Measurements from ENCODE around the gene TEDC1. TPM values are rescaled to one million over a fixed set of nuclear protein-coding genes. Genes with fewer than 3 reads are reported as not detected.
A peak's percentile ranks its signal among the peaks of the same experiment; 100 is the strongest.

Gene TEDC1
- total RNA-seq, 2 donors from 2014 or later: 9.1 to 23.8 TPM

DNA sequence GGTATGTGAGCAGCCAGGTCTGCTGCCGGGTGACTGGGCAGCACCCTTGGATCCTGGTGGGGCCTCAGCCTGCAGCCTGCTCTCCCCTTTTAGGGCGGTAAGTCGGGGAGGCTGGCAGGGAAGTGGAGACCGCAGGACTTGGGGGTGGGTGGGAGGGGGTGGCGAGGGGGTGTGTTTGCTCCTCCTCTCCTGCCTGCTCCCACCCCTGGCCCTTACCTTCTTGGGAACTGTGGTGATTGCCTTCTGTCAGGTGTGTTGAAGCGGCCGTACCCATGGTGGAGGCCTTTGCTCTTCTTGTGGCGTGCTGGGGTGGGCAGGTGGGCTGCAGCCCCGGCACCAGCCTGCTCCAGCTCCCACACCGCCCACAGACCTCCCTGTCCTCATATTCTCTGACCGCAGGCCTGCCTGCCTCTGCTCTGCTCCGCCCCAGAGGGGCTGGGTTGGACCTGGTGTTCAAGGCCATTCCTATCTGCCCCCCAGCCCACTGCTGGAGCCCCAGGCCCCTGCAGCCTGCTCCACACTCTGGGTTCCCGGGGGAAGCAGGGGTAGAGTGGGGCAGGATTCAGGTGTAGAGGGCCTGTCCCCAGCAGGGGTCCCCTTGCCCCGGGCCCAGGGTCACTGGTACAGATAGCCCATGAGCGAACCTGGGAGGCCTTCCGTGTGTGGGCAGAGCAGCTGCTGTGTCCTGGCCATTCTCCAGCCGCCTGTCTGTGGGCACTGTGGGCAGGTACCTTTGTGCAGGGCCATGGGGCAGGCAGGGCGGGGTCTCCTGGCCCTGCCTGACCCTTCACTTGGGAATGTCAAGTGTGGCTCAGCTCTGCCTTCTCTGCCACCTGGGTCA lies 5.2 kb downstream of the TEDC1 start:
- Histone ChIP-seq H3K27ac (ENCODE audit: low read depth, low read length) (no peak overlapping the region), H3K36me3 (ENCODE audit: control insufficient read depth, insufficient read depth, low read length) (no peaks in the 10 kb centered on the region), H3K9me3 (ENCODE audit: control insufficient read depth, low read length) (no peaks in the 10 kb centered on the region), H3K27me3 (ENCODE audit: control insufficient read depth, insufficient read depth, low read length, poor library complexity, severe bottlenecking) (no peaks in the 10 kb centered on the region), H3K4me1 (ENCODE audit: control insufficient read depth, insufficient read depth, low read length) (peaks cover 2% of the 10 kb centered on the region), H3K4me3 (ENCODE audit: low read length) (no peak overlapping the region), H3K9ac (ENCODE audit: extremely low read depth, low read length, poor library complexity, severe bottlenecking) (no peak overlapping the region)
- Mint-ChIP-seq H3K27me3 (ENCODE audit: insufficient read depth) (no peaks in the 10 kb centered on the region), H3K27ac (no peak overlapping the region), H3K4me1 (peaks cover 3% of the 10 kb centered on the region), H3K9me3 (peaks cover 3% of the 10 kb centered on the region), H3K36me3 (ENCODE audit: low read depth) (no peaks in the 10 kb centered on the region), H3K4me3 (no peak overlapping the region)
- WGBS, 2 experiments (ENCODE audit: insufficient coverage in 1 of 2, insufficient read length in 1 of 2): 87 to 100% methylated on average over 1 to 14 of the region's 18 CpGs
- TF ChIP-seq, protein P1, sequence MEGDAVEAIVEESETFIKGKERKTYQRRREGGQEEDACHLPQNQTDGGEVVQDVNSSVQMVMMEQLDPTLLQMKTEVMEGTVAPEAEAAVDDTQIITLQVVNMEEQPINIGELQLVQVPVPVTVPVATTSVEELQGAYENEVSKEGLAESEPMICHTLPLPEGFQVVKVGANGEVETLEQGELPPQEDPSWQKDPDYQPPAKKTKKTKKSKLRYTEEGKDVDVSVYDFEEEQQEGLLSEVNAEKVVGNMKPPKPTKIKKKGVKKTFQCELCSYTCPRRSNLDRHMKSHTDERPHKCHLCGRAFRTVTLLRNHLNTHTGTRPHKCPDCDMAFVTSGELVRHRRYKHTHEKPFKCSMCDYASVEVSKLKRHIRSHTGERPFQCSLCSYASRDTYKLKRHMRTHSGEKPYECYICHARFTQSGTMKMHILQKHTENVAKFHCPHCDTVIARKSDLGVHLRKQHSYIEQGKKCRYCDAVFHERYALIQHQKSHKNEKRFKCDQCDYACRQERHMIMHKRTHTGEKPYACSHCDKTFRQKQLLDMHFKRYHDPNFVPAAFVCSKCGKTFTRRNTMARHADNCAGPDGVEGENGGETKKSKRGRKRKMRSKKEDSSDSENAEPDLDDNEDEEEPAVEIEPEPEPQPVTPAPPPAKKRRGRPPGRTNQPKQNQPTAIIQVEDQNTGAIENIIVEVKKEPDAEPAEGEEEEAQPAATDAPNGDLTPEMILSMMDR (conservative IDR thresholded peaks at IDR 0.05): no peak
- DNase-seq: peak; percentile 41

DNA sequence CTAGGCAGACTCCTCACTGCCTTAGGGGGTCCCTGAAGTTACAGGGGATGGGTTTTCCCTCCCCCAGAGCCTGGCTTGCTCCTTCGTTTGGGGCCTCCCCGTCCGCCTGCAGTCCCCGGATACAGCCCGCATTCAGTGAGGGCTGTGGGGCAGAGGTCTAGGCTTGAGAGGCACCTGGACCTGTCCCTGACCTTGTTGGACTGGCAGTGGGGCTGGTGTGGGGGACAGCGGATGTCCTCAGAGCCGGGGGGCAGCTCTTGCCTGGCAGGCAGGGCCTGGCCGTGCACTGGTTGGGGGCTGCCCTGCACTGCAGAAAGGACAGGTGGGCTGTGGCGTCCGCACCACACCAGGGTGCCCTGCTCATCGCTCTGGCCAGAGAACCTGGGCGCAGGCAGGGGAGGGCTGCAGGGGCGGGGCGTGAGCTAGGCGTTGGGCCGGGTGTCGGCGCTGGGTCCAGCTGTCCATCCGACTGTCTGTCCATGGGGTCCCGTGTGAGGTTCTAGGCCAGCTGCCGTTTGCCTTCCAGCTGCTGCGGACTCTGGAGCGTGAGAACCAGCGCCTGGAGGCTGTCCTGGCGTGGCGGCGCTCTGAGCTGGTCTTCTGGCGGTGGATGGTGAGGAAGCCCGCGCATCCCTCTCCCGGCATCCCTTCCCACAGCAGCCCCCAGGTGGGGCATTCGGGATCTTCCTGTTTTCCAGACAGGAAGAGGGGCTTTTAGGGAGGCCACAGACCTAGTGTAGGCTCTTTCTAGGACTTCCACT lies 6.0 kb downstream of the TEDC1 start:
- TF ChIP-seq, protein P1 (conservative IDR thresholded peaks at IDR 0.05): no peak
- H3K9me3 ChIP-seq (ENCODE audit: control insufficient read depth, low read length): no peaks in the 10 kb centered on the region
- no peak for DNase-seq
- no peaks in the 10 kb centered on the region for H3K36me3 ChIP-seq (ENCODE audit: control insufficient read depth, insufficient read depth, low read length)
- WGBS, 2 experiments (ENCODE audit: insufficient coverage in 1 of 2, insufficient read length in 1 of 2): 94 to 96% methylated on average over 27 to 32 of the region's 32 CpGs
- H3K27me3 ChIP-seq (ENCODE audit: control insufficient read depth, insufficient read depth, low read length, poor library complexity, severe bottlenecking): no peaks in the 10 kb centered on the region
- Mint-ChIP-seq H3K9me3 (no peaks in the 10 kb centered on the region), H3K27ac (no peak overlapping the region), H3K4me1 (peaks cover 3% of the 10 kb centered on the region), H3K36me3 (ENCODE audit: low read depth) (no peaks in the 10 kb centered on the region), H3K4me3 (no peak overlapping the region), H3K27me3 (ENCODE audit: insufficient read depth) (no peaks in the 10 kb centered on the region)
- H3K27ac ChIP-seq (ENCODE audit: low read depth, low read length): no peak overlapping the region
- peaks cover 2% of the 10 kb centered on the region for H3K4me1 ChIP-seq (ENCODE audit: control insufficient read depth, insufficient read depth, low read length)
- H3K9ac ChIP-seq (ENCODE audit: extremely low read depth, low read length, poor library complexity, severe bottlenecking): no peak overlapping the region
- H3K4me3 ChIP-seq (ENCODE audit: low read length): no peak overlapping the region

DNA sequence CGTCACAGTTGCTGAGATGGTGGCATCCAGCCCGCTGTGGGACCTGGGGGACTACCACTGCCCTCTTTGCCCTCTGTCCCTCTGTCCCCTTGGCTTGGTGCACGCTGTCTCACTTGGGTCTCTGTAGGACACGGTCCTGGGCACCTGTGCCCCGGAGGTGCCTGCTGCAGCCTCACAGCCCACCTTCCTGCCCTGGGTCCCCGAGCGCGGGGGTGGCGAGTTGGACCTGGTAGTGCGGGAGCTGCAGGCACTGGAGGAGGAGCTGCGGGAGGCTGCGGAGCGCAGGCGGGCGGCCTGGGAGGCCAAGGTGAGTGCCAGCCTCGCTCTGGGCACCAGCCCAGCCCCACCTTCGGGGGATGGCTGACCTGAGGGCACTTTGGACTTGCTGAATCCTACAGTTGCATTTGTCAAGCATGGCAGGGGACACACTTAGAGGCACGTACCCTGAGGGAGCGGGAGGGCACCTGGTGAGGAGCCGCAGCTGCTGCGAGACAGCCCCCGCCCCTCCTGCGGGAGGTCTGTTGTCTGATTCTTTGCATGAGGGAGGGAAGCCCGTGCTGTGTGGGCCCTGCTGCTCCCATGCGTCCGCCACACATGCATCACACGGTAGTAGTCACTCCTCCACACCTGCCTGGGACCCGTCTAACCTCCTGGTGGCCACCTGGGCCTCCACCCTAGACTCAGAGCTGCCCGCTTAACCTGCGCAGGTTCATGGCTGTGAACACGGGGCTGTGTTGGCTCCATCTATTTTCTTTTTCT lies 6.8 kb downstream of the TEDC1 start:
- H3K4me3 Mint-ChIP-seq: no peak overlapping the region
- no peaks in the 10 kb centered on the region for H3K27me3 ChIP-seq (ENCODE audit: control insufficient read depth, insufficient read depth, low read length, poor library complexity, severe bottlenecking)
- H3K9me3 ChIP-seq (ENCODE audit: control insufficient read depth, low read length): no peaks in the 10 kb centered on the region
- TF ChIP-seq, protein P1 (conservative IDR thresholded peaks at IDR 0.05): no peak
- H3K27ac ChIP-seq (ENCODE audit: low read depth, low read length): no peak overlapping the region
- no peaks in the 10 kb centered on the region for H3K36me3 Mint-ChIP-seq (ENCODE audit: low read depth)
- no peaks in the 10 kb centered on the region for H3K36me3 ChIP-seq (ENCODE audit: control insufficient read depth, insufficient read depth, low read length)
- no peaks in the 10 kb centered on the region for H3K27me3 Mint-ChIP-seq (ENCODE audit: insufficient read depth)
- H3K9ac ChIP-seq (ENCODE audit: extremely low read depth, low read length, poor library complexity, severe bottlenecking): no peak overlapping the region
- peaks cover 2% of the 10 kb centered on the region for H3K4me1 ChIP-seq (ENCODE audit: control insufficient read depth, insufficient read depth, low read length)
- no peak for DNase-seq
- 92 to 98% methylated on average over 24 to 31 of the region's 31 CpGs for WGBS, 2 experiments (ENCODE audit: insufficient coverage in 1 of 2, insufficient read length in 1 of 2)
- H3K4me3 ChIP-seq (ENCODE audit: low read length): no peak overlapping the region
- peaks cover 3% of the 10 kb centered on the region for H3K4me1 Mint-ChIP-seq
- peak overlapping the region; percentile 30 for H3K27ac Mint-ChIP-seq
- no peaks in the 10 kb centered on the region for H3K9me3 Mint-ChIP-seq
